HepG2 (cell line): ENCODE measurements around the gene HSPA4L. TPM values are rescaled to one million over a fixed set of nuclear protein-coding genes. Genes with fewer than 3 reads are reported as not detected.
A peak's percentile ranks its signal among the peaks of the same experiment; 100 is the strongest.

ENCODE experiments used
- GABPB1 ChIP-seq: IDR thresholded peaks from 2 replicates; pipeline ENCODE4 v1.6.1; 2016; ENCODE audit warnings: mild to moderate bottlenecking, missing genetic modification reagents, moderate library complexity, missing compliant biosample characterization
- HOXA3 ChIP-seq: sonication (generic); formaldehyde crosslinking; IDR thresholded peaks from 2 replicates; pipeline ENCODE4 v1.5.0; 2020; ENCODE audit warnings: missing genetic modification reagents
- HOXA7 ChIP-seq: sonication (generic); formaldehyde crosslinking; IDR thresholded peaks from 2 replicates; pipeline ENCODE4 v1.8.1; 2022; ENCODE audit warnings: mild to moderate bottlenecking, missing genetic modification reagents, moderate library complexity
- MBNL3 ChIP-seq: fragments of 250-450 bp; sonication (Bioruptor Pico); conservative IDR thresholded peaks from 2 replicates; pipeline ENCODE4 v1.8.0; 2022; ENCODE audit warnings: mild to moderate bottlenecking, inconsistent platforms
- MEIS1 ChIP-seq: sonication (generic); formaldehyde crosslinking; IDR thresholded peaks from 2 replicates; pipeline ENCODE4 v1.9.0; 2021; ENCODE audit warnings: mild to moderate bottlenecking, missing genetic modification reagents, moderate library complexity, borderline replicate concordance
- MTA1 ChIP-seq: sonication (generic); formaldehyde crosslinking; IDR thresholded peaks from 2 replicates; pipeline ENCODE4 v1.4.0; 2020; ENCODE audit warnings: missing genetic modification reagents, mild to moderate bottlenecking, borderline replicate concordance
- SMAD1 ChIP-seq: sonication (generic); formaldehyde crosslinking; IDR thresholded peaks from 2 replicates; pipeline ENCODE4 v1.4.0; 2020; ENCODE audit warnings: missing genetic modification reagents, low read depth, mild to moderate bottlenecking, borderline replicate concordance
- ZBTB14 ChIP-seq: sonication (generic); formaldehyde crosslinking; IDR thresholded peaks from 2 replicates; pipeline ENCODE4 v1.4.0; 2020; ENCODE audit warnings: missing genetic modification reagents
- ZNF225 ChIP-seq: sonication (generic); formaldehyde crosslinking; IDR thresholded peaks from 2 replicates; pipeline ENCODE4 v1.4.0; 2020; ENCODE audit warnings: mild to moderate bottlenecking, missing genetic modification reagents
- ZNF362 ChIP-seq: sonication (generic); formaldehyde crosslinking; IDR thresholded peaks from 2 replicates; pipeline ENCODE4 v1.4.0; 2020; ENCODE audit warnings: missing genetic modification reagents, mild to moderate bottlenecking, borderline replicate concordance
- ZNF570 ChIP-seq: sonication (generic); formaldehyde crosslinking; IDR thresholded peaks from 2 replicates; pipeline ENCODE4 v1.4.0; 2020; ENCODE audit warnings: mild to moderate bottlenecking, missing genetic modification reagents, borderline replicate concordance
- ZNF598 ChIP-seq: sonication (generic); formaldehyde crosslinking; IDR thresholded peaks from 2 replicates; pipeline ENCODE4 v1.5.1; 2020; ENCODE audit warnings: mild to moderate bottlenecking, missing genetic modification reagents, borderline replicate concordance
- ZSCAN12 ChIP-seq: sonication (generic); formaldehyde crosslinking; IDR thresholded peaks from 2 replicates; pipeline ENCODE4 v1.9.0; 2021; ENCODE audit warnings: mild to moderate bottlenecking, missing genetic modification reagents
- ZXDC ChIP-seq: sonication (generic); formaldehyde crosslinking; IDR thresholded peaks from 2 replicates; pipeline ENCODE4 v1.5.0; 2020; ENCODE audit warnings: mild to moderate bottlenecking, missing genetic modification reagents
- polyA plus RNA-seq, 8 experiments: library from polyadenylated mRNA; depleted of rRNA in 3 of 8; stranded (reverse) in 7 of 8; unstranded in 1 of 8; fragments of >200 nt; fragmentation: Illumina TruSeq in 4 of 8; extraction: Trizol in 4 of 8; gene quantifications; 2 replicates each; pipeline versions ENCODE4 v1.2.1 to v1.2.3, GENCODE V29; 2011 to 2016; ENCODE audit warnings: low read depth in 4 of 8, missing spikeins in 1 of 8, mixed read lengths in 1 of 8; ENCODE audit not compliant: insufficient read depth in 1 of 8
- total RNA-seq, 5 experiments: library from RNA; depleted of rRNA; stranded (reverse); fragments of >200 nt; fragmentation: Illumina TruSeq; extraction: Trizol; gene quantifications; 2 replicates each; pipeline ENCODE4 v1.2.3, GENCODE V29; 2016; ENCODE audit warnings: low read depth in 1 of 5

Gene HSPA4L
- total and polyA plus RNA-seq, 2 of the 13 experiments (the other 11 are each of a cell fraction or from before 2014, with no cell fraction given), result 3.7 to 31.5 TPM

- TF ChIP-seq ZBTB14 (CRISPR knock-in tag) (peak; percentile 41; the same call in 1 of the 2 replicates), SMAD1 (CRISPR knock-in tag) (peak; percentile 38; the same call in 1 of the 2 replicates), MBNL3 (CRISPR knock-in tag) (no peak), ZNF362 (peak; percentile 9; the same call in 1 of the 2 replicates), ZXDC (no peak), HOXA3 (CRISPR knock-in tag) (peak; percentile 60), MTA1 (CRISPR knock-in tag) (no peak; the same call in 1 of the 2 replicates), ZNF570 (CRISPR knock-in tag) (no peak), GABPB1 (CRISPR knock-in tag) (peak; percentile 67; the same call in 1 of the 2 replicates), MEIS1 (CRISPR knock-in tag) (no peak; the same call in 1 of the 2 replicates), ZNF225 (CRISPR knock-in tag) (0 out of 2 replicates have a peak, but pooled peaks have one; percentile 54), ZNF598 (CRISPR knock-in tag) (peak; percentile 55; the same call in 1 of the 2 replicates), HOXA7 (CRISPR knock-in tag) (no peak), ZSCAN12 (no peak)
Observed at GRCh38 chr4:127782275-127783025, at the start of gene HSPA4L (continued).
